EH (cell line): ENCODE measurements around the gene HRK.
"Not testable (repeated sequence)": the region's sequence is repeated elsewhere in the genome, so short reads cannot be mapped to it uniquely, and the experiment has no call there.

Experiments used
- DNase-seq: peaks from one replicate; pipeline ENCODE4 v3.0.0-alpha.2; 2015; ENCODE audit warnings: low read depth

The HRK gene

DNA sequence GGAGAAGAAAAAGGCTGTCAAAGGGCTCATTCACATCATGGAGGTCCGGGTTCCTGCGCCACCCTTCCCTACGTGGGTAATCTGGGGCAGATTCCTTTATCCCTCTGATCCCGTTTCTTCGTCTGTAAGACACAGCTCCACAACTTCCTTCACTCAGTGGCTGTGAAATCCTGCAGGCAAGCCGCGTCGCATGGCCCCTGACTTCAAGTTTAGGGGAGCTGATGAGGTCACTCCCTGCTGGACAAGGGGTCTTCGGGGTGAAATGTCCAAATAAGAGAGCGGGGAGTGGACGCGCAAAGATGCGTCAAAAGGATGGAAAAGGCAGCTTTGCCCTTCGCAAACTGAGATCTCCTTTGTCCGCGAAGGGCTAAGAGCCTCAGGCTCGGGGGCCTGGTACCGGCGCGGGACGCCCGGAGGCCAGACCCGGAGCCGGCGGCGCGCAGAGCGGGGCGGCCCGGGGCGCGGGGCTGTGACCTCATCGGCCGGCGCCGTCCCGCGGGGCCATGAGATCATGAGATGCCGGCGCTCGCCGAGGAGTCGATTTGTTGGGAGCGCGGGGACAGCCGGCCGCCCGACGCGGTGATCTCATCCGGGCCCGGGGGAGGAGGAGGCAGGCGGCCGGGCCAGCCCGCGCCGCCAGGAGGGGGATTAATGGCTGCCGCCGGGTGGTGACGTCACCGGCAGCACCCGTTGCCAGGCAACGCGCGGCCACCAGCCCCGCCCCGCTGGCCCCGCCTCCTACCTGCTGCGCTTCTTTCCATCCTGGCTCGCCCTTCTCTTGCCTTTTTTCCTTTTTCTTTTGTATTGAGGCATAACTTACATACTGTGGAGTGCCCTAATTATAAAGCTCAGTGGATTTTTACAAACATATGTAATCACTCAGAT, 62.1 kb downstream of the HRK start:
- DNase-seq, result peak; percentile 95

DNA sequence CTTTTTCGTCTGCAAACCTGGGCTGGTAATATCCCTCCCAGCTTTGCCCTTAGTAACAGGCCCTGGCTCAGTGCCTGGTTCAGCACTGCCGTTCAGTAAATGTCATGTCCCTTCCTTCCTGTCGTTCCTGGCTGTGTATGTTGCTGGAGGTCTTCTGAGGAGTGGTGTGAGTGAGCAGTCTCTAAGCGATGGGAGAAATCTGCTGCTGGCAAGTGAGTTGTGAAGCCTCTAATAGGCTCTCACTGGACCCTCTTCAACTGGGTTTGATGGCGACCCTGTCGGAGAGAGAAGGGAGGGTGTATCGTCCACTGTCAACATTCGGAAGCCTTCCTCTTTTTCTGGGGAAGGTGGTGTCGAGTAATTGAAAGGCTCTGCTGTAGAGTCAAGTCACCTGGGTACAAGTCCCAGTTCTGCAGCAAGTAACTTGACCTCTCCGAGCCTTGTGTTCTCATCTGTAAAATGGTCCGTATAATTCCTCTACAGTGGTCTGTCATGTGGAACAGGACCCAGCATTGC, 62.8 kb downstream of the HRK start:
- DNase-seq, result peak; percentile 65

DNA sequence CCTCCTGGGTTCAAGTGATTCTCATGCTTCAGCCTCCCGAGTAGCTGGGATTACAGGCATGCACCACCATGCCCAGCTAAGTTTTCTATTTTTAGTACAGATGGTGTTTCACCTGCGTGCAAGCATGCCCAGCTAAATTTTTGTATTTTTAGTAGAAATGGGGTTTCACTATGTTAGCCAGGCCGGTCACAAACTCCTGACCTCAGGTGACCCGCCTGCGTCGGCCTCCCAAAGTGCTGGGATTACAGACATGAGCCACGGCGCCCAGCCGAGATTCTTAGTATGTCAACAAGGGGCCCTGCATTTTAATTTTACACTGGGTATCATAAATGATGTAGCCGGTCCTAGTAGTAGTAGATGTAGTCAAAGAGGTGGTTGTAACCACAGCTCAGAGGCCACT, 66.5 kb downstream of the HRK start:
- not testable (repeated sequence) for DNase-seq

DNA sequence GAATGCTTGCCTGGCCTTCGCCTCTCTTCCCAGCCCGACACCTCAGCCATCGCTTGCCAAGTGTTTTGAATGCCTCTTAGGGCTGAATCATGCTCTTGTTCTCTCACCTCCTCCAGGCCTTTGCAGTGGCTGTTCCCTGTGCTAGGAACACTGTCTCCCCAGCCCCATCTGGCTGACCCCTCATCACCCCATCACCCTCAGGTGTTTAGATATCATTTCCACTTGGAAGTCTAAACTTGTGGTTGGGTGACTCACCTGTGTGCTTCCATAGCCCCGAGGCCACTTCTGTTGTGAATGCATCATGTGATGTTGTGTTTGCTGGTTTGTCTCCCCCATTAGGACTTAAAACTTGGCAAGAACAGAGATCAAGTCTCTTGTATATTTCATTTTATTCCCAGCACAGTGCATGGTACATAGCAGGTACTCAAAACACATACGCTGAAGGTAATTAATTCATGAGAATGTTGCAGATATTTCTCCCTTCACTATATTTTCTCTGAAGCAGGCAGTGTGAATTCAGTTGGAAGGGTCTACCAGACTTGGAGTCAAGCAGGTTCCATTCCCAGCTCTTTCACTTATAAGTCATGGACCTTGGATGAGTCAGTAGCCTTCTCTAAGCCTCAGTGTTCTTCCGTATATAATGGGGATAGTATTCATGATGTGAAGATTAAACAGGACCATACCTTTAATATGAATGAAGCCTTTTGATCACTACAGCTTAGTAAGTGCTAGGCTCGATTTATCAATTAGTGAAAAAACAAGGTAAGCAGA, 67.8 kb downstream of the HRK start:
- no peak for DNase-seq

DNA sequence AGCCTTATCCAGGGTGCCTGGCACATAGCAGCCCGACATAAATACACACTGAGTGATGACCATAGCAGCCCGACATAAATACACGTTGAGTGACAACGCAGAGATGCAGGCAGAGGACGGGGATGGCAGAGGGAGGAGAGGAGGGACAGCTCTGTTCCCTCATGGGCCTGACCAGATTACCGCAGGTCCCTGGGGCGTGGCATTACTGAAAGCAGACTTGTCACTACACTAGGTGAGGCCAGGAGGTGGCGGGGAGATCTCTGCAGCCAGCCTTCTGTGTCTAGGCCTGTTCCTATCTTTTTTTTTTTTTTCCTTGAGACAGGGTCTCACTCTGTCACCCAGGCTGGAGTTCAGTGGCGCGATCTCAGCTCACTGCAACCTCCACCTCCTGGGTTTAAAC, 69.0 kb downstream of the HRK start:
- no peak for DNase-seq

DNA sequence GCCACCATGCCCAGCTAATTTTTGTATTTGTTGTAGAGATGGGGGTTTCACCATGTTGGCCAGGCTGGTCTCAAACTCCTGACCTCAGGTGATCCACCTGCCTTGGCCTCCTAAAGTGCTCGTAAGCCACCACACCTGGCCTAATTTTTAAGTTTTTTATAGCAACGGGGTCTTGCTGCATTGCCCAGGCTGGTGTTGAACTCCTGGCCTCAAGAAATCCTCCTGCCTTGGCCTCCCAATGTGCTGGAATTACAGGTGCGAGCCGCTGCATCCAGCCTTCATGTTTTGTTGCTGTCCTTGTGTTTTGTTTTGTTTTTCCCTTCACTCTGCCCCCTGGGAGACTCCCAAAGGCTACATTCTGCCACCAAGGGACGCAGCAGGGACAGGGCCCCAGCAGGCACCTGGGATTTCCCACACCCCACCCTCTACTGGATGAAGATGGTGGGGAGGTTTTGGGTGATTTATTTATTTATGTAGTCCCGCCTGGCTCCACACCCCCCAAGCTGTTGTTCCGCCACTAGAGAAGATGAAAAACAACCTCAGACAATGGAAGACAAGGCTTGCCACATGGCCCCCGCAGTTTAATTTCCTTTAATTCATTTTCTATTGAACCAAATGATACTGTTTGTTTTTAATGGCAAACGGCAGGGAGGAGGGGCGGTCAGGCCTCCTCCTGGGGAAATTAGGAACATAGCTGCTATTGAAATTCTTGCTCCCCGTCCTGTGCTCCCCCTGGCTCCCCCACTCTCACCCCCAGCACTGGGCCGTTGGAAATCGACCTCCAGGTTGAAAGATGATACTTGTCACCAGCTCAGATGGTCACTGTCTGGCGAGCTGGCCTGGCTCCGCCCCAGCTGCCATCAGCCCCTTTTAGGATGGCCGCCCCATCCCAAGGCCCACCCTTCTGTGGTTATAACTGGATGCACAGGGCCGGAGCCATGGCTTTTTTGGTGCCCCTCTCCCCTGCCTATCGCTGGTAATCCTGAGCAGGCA, 72.8 kb downstream of the HRK start:
- DNase-seq, result no peak

DNA sequence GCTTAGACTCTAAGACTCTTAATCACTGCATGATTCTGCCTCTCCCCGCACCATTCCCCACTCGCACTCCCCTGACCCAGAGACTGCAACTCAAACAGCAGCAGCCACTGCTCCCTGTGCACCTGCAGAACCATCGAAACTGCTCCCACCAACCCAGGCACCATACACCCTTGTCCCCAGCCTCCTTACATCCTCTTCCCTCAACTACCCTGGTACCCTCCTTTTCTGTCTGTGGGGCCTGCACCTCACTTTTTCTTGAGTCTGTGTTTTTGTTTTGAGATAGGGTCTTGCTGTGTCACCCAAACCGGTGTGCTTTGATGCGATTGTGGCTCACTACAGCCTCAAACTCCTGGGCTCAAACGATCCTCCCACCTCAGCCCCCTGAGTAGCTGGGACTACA, 73.7 kb downstream of the HRK start:
- DNase-seq, result no peak

DNA sequence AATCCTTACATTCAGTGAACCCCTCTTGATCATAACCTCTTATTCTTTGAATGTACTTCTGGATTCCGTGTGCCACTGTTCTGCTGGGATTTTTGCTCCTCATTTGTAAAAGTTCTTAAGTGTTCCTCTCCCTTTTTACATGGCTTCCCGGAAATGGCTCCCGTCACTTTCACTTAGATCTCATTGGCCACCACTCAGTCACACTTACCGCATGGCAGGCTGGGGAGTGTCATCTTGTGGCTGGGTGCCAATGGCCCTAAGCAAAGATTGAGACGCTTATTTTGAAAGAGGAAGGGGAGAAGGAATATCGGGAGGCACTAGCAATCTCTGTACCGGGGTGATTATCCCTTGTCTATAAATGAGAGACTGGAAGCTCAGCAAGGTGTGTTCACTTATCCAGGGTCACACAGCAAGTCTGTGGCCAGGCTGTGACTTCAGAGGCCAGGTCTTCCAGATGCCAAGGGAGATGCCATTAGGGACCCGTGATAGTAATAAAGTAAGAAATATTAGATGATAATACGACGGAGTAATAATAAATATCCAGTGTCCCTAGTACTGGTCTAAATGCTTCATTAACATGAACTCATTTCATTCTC, 74.3 kb downstream of the HRK start:
- peak; percentile 18 for DNase-seq
